ENCODE data around the gene P4HA3. TPM values are rescaled to one million over a fixed set of nuclear protein-coding genes. Genes with fewer than 3 reads are reported as not detected.

The P4HA3 gene
- polyA plus RNA-seq, 3 donors, result 0.72 to 1.6 (median 0.86) TPM

DNA sequence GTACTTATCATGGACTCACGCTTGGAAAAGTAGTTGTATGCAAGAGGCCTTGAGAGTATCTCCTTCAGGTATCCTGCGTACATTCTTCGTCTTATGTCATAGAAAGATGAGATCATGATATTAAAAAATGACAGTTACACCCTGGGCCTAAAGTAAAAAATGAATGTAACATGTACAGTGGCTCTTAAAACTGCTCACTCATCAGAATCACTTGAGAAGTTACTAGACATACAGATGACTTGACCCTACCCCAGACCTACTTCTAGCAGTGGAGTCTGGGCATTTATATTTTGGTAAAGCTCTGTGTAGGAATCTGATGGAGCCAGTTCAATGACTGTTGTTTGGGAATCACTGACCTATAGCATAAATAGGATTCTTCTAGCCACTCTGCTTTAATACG is 85.9 kb downstream of the P4HA3 start:
- DNase-seq (ENCODE audit: extremely low read depth in 1 of 11, low read depth in 9 of 11, low spot score in 4 of 11), result no peak

DNA sequence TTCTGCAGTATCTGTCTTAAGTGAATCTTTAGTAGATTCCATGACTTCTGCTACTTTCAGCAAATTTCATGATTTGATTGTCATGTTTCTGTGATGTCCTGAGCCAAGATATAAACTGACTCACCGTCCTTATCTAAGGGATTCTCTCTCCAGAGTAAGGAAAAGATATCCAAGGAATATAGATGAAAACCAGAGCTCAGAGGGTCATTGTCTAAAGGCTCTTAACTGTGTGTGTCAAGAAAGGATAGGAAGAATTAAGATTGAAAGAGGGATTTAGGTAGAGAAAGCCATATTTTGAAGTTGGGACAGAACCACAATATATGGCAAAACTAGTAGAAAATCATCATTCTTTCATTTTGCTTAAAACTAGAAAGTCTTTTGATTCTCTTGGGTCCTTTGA is 89.6 kb downstream of the P4HA3 start:
- DNase-seq (ENCODE audit: extremely low read depth in 1 of 11, low read depth in 9 of 11, low spot score in 4 of 11), result no peak

DNA sequence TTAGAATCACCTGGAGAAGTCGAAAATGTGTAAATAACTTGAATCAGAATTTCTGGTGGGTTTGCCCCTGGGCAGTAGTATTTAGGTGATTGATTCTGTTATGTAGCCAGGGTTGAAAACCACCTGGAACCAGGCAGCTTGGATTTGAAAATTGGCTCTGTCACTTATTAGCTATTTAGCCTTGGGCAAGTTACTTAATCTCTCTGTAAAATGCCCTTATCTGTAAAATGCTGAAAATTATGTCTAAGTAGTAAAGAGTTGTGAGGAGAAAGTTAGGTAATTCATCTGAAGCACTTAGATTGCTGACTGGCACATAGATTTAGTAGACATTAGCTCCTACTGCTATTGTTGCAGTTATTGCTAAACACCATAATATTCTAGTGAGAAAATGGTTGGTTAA is 91.1 kb downstream of the P4HA3 start:
- DNase-seq (ENCODE audit: extremely low read depth in 1 of 11, low read depth in 9 of 11, low spot score in 4 of 11), result peak in 4 of 11 donors; percentile 0 to 13 (median 4)

Other genes with a start within 250 kb of the P4HA3 start
- 10 to 100 TPM; 21.6 to 26.6 (median 23.0) TPM for gene C2CD3, start 140.6 kb downstream of the P4HA3 start, polyA plus RNA-seq (ENCODE audit: insufficient read length in 3 of 3)
- gene PPME1, start 140.4 kb downstream of the P4HA3 start, polyA plus RNA-seq (ENCODE audit: insufficient read length in 3 of 3), result 10 to 100 TPM; 38.3 to 41.5 (median 40.9) TPM
- gene PGM2L1, start 86.8 kb upstream of the P4HA3 start, polyA plus RNA-seq (ENCODE audit: insufficient read length in 3 of 3), result 1 to 10 TPM; 3.4 to 4.1 (median 4.1) TPM
- gene KCNE3, start 155.9 kb upstream of the P4HA3 start, polyA plus RNA-seq (ENCODE audit: insufficient read length in 3 of 3), result 10 to 100 TPM; 26.7 to 29.7 (median 28.4) TPM
- gene LIPT2, start 182.1 kb upstream of the P4HA3 start, polyA plus RNA-seq (ENCODE audit: insufficient read length in 3 of 3), result 10 to 100 TPM in 1 of 3 donors, 1 to 10 TPM in 2; 7.1 to 10.4 (median 9.4) TPM

All from renal cortex interstitium (tissue), 11 donors.